ENCODE results near the gene GRAMD2B.

GRAMD2B gene

DNA sequence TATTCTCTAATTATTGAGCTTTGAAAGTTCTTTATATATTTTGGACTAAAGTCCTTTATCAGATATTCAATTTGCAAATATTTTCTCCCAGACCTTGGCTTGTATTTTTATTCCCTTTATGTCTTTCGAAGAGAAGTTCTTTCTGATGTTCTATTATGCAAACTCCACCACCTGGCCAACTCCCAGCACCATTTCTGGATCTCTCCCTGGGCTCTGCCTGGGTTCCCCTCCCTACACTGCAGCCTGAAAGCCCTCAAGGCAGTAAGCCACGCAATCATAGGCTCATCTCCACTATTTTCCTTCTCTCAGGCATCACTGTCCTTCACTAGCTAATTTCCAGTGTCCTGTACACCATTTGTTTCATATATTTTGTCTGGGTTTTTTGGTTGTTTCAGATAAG, 76.1 kb downstream of the GRAMD2B start:
- no peak for TF ChIP-seq TAF1 (IDR thresholded peaks at IDR 0.05; ENCODE audit: low read depth)
- TF ChIP-seq EGR1 (IDR thresholded peaks at IDR 0.05) = no peak

DNA sequence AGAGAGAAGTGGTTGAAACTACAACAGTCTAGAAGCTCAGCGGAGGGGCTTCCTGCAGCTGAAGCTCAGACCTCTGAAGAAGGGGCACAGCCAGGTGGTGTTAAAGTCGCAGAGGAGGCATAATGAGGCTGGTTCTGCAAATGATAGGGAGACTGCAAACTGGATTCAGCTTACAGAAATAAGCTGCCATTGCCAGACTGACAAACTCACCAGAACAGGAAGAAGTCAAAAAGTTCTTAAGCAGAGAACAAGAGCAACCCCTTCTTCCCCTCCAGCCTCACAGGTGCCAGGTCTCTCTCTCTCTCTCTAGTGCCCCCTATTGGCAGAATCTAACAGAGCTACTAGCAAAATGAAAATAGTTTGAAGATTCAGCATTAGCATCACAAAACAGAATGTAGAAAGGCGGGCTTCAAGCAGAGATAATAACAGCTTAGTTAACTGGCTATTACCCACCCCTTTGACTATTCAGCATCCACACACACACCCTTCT, 76.7 kb downstream of the GRAMD2B start:
- TF ChIP-seq TCF12 (IDR thresholded peaks at IDR 0.05; ENCODE audit: low read depth) (no peak), NFIC (IDR thresholded peaks at IDR 0.05) (no peak), RAD21 (IDR thresholded peaks at IDR 0.05; ENCODE audit: low read depth) (peak; percentile 64), EGR1 (IDR thresholded peaks at IDR 0.05) (no peak)

DNA sequence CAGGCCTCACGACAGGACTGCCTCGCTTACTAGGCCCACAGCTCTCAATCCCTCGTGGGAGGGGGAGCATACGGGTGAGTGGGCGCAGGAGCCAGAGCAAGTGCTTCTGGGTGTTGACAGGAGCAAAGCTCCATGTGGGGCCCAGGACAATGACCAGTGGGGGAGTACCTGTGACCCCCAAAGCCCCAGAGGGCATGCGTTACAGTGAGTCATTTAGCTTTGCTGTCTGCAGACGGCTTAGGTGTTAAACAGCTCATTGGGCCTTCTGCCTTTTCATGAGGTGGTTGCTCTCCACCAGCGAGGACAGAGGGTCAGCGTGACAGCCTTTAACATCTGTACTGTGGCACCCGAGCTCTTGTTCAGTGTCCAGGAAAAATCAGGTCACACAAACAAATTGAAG, 78.2 kb downstream of the GRAMD2B start:
- TF ChIP-seq TEAD4 (IDR thresholded peaks at IDR 0.05) (no peak), ZBTB7A (IDR thresholded peaks at IDR 0.05; ENCODE audit: low read depth) (no peak), CREB1 (IDR thresholded peaks at IDR 0.05; ENCODE audit: low read depth) (no peak), NFIC (IDR thresholded peaks at IDR 0.05) (no peak), TCF12 (IDR thresholded peaks at IDR 0.05; ENCODE audit: low read depth) (no peak), CEBPB (IDR thresholded peaks at IDR 0.05) (no peak), FOXM1 (IDR thresholded peaks at IDR 0.05; ENCODE audit: borderline replicate concordance, low read depth) (no peak), EGR1 (IDR thresholded peaks at IDR 0.05) (no peak), YY1 (IDR thresholded peaks at IDR 0.05; ENCODE audit: low read depth) (no peak), TAF1 (IDR thresholded peaks at IDR 0.05; ENCODE audit: low read depth) (no peak), EP300 (IDR thresholded peaks at IDR 0.05; ENCODE audit: borderline replicate concordance) (no peak), RAD21 (IDR thresholded peaks at IDR 0.05; ENCODE audit: low read depth) (no peak)
- TF ChIP-seq, protein P1, sequence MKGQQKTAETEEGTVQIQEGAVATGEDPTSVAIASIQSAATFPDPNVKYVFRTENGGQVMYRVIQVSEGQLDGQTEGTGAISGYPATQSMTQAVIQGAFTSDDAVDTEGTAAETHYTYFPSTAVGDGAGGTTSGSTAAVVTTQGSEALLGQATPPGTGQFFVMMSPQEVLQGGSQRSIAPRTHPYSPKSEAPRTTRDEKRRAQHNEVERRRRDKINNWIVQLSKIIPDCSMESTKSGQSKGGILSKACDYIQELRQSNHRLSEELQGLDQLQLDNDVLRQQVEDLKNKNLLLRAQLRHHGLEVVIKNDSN (IDR thresholded peaks at IDR 0.05) = no peak
- TF ChIP-seq, protein P2, sequence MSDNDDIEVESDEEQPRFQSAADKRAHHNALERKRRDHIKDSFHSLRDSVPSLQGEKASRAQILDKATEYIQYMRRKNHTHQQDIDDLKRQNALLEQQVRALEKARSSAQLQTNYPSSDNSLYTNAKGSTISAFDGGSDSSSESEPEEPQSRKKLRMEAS (IDR thresholded peaks at IDR 0.05) = no peak

DNA sequence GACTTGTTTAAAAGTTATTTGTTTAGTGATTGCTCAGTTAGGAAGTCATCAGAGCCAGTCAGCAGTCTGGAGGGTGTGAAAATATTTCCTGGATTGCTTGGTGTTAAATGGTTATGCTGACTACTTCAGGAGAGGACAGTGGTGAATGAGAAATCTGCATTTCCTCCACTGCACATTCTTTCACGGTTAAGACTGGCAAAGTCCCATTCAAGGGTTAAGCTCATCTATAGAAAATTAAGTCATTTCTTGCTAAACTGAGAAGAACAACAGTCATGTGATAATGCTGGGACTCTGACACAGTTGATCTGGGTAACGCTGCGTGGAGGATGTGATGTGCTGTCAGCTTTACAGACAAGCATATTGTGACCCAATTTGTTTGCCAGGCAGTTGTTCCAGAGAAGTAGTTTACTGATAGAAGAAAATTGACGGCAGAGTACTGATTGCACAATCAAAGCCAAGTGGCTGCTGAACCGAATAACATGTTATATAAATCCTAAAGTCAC, 80.4 kb downstream of the GRAMD2B start:
- TF ChIP-seq YY1 (IDR thresholded peaks at IDR 0.05; ENCODE audit: low read depth) (no peak), CEBPB (IDR thresholded peaks at IDR 0.05) (peak; percentile 47; the same call in 1 of the 2 replicates)

DNA sequence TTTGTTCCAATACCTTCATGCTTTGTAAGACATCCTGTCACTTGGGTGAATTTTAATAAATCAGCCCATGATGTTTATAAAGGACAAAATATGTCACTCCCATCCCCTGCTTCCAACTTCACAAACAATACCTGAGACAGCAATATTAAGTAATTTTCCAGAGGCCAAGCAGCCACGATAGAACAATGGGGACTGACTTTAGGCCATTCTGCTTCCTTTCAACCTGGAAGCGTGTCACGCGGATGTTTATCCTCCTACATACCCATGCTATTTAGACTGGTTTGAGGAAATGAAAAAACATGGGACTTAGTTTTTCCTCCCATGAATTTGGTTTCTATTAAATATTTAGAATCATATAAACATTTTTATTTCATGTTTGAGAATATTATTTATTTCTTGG, 82.9 kb downstream of the GRAMD2B start:
- TF ChIP-seq ZBTB7A (IDR thresholded peaks at IDR 0.05; ENCODE audit: low read depth) = no peak
- TF ChIP-seq, protein P2 (IDR thresholded peaks at IDR 0.05) = no peak
- no peak for TF ChIP-seq TCF12 (IDR thresholded peaks at IDR 0.05; ENCODE audit: low read depth)
- TF ChIP-seq, protein P1 (IDR thresholded peaks at IDR 0.05) = no peak
- TF ChIP-seq EP300 (IDR thresholded peaks at IDR 0.05; ENCODE audit: borderline replicate concordance) = no peak
- no peak for TF ChIP-seq FOXM1 (IDR thresholded peaks at IDR 0.05; ENCODE audit: borderline replicate concordance, low read depth)
- no peak for TF ChIP-seq CEBPB (IDR thresholded peaks at IDR 0.05)
- TF ChIP-seq, protein P3, sequence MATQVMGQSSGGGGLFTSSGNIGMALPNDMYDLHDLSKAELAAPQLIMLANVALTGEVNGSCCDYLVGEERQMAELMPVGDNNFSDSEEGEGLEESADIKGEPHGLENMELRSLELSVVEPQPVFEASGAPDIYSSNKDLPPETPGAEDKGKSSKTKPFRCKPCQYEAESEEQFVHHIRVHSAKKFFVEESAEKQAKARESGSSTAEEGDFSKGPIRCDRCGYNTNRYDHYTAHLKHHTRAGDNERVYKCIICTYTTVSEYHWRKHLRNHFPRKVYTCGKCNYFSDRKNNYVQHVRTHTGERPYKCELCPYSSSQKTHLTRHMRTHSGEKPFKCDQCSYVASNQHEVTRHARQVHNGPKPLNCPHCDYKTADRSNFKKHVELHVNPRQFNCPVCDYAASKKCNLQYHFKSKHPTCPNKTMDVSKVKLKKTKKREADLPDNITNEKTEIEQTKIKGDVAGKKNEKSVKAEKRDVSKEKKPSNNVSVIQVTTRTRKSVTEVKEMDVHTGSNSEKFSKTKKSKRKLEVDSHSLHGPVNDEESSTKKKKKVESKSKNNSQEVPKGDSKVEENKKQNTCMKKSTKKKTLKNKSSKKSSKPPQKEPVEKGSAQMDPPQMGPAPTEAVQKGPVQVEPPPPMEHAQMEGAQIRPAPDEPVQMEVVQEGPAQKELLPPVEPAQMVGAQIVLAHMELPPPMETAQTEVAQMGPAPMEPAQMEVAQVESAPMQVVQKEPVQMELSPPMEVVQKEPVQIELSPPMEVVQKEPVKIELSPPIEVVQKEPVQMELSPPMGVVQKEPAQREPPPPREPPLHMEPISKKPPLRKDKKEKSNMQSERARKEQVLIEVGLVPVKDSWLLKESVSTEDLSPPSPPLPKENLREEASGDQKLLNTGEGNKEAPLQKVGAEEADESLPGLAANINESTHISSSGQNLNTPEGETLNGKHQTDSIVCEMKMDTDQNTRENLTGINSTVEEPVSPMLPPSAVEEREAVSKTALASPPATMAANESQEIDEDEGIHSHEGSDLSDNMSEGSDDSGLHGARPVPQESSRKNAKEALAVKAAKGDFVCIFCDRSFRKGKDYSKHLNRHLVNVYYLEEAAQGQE (IDR thresholded peaks at IDR 0.05; ENCODE audit: low read depth) = no peak
- TF ChIP-seq CREB1 (IDR thresholded peaks at IDR 0.05; ENCODE audit: low read depth) = no peak
- TF ChIP-seq EGR1 (IDR thresholded peaks at IDR 0.05) = no peak
- TF ChIP-seq YY1 (IDR thresholded peaks at IDR 0.05; ENCODE audit: low read depth) = no peak
- no peak for TF ChIP-seq TAF1 (IDR thresholded peaks at IDR 0.05; ENCODE audit: low read depth)
- no peak for TF ChIP-seq TEAD4 (IDR thresholded peaks at IDR 0.05)
- TF ChIP-seq NFIC (IDR thresholded peaks at IDR 0.05) = no peak
- TF ChIP-seq RAD21 (IDR thresholded peaks at IDR 0.05; ENCODE audit: low read depth) = no peak

DNA sequence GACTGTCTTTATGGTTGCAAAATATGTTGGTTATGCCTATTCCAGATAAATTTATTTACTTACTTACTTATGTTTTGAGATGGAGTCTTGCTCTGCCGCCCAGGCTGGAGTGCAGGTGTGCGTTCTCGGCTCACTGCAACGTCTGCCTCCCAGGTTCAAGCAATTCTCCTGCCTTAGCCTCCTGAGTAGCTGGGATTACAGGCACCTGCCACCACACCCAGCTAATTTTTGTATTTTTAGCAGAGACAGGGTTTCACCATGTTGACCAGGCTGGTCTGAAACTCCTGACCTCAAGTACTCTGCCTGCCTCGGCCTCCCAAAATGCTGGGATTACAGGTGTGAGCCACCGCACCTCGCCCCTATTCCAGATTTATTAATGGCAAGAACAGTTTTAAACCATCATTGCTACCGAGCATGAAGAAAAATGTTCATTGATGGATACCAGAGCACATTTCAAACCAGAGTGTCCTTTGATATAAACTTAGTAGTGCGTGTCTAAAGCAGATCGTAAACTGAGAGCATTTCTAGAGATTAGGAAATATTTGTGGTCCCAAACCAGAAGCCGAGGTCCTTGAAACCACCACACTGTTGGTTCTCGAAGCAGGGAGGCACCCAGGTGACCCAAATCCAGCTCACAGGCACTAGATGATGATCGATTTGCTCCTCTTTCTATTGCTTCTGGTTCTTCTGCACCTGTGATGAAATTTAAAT, 85.2 kb downstream of the GRAMD2B start:
- TF ChIP-seq CREB1 (IDR thresholded peaks at IDR 0.05; ENCODE audit: low read depth) (no peak), TCF12 (IDR thresholded peaks at IDR 0.05; ENCODE audit: low read depth) (no peak)
- TF ChIP-seq, protein P2 (IDR thresholded peaks at IDR 0.05) = no peak

DNA sequence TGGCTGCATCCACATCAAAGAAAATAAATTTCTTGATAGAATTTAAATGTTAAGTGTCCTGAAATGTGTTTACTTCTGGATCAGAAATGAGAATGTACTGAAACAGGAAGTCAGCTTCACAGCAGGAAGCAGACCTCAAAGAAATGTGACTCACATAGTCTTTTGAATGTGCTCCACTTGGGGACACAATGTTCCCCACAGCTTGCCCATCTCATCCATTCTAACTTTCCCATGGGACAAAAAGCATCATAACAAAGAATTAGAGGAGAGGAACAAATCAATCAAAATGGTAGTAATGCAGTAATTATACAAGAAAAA, 85.7 kb downstream of the GRAMD2B start:
- TF ChIP-seq EP300 (IDR thresholded peaks at IDR 0.05; ENCODE audit: borderline replicate concordance) (no peak), YY1 (IDR thresholded peaks at IDR 0.05; ENCODE audit: low read depth) (no peak), CEBPB (IDR thresholded peaks at IDR 0.05) (no peak), EGR1 (IDR thresholded peaks at IDR 0.05) (no peak), RAD21 (IDR thresholded peaks at IDR 0.05; ENCODE audit: low read depth) (no peak), CREB1 (IDR thresholded peaks at IDR 0.05; ENCODE audit: low read depth) (no peak), ZBTB7A (IDR thresholded peaks at IDR 0.05; ENCODE audit: low read depth) (no peak), TAF1 (IDR thresholded peaks at IDR 0.05; ENCODE audit: low read depth) (no peak), TEAD4 (IDR thresholded peaks at IDR 0.05) (no peak)
- TF ChIP-seq, protein P1 (IDR thresholded peaks at IDR 0.05) = no peak

All from Ishikawa (cell line).